SK-N-SH (cell line): ENCODE measurements around the gene CETN1.

ENCODE experiments used
- MEF2A ChIP-seq: IDR thresholded peaks from 2 replicates; pipeline ENCODE4 v1.4.0; 2012; ENCODE audit warnings: low read depth, borderline replicate concordance
- SMC3 ChIP-seq: IDR thresholded peaks from 2 replicates; pipeline ENCODE4 v1.6.1; 2012; ENCODE audit warnings: low read depth, low read length, improper control_type of control experiment

DNA sequence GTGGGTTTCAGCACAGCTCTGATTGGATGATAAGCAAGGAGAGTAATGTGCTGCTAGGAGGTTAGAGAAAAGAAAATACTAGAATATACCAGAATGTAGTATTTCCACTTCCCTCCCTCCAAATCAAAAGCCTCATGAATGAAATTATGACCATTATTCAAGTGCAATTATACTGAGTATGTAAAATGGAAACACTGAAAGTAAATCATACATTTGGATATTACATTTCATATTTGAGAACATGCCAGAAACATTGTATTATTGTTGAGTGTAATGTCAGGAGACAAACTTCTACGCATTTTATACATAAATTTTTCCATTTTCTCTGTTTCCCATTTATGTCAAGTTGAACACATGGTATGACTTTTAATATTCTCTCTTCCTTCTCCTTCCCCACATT is 942 bp upstream of the CETN1 start:
- TF ChIP-seq MEF2A (no peak), SMC3 (no peak)
